Keratinocyte (primary cell): Measurements from ENCODE around the gene CD59.
"Not testable (repeated sequence)": the region's sequence is repeated elsewhere in the genome, so short reads cannot be mapped to it uniquely, and the experiment has no call there.

Experiments
- CTCF ChIP-seq, 3 experiments: IDR thresholded peaks in 1 of 3; conservative IDR thresholded peaks in 1 of 3; optimal IDR thresholded peaks in 1 of 3; 2 replicates in 2 of 3; 3 replicates in 1 of 3; pipeline versions ENCODE3 to v1.5.1; 2011; ENCODE audit warnings: low read length in 3 of 3, mild to moderate bottlenecking in 3 of 3, moderate library complexity in 2 of 3, control low read depth in 1 of 3, inconsistent platforms in 1 of 3; ENCODE audit not compliant: insufficient read depth in 2 of 3; ENCODE audit errors: extremely low read depth in 1 of 3
- EZH2 ChIP-seq: IDR thresholded peaks from one replicate; pipeline ENCODE4 v1.6.1; 2012; ENCODE audit warnings: inconsistent platforms, mild to moderate bottlenecking, low read length, moderate library complexity

GRCh38 chr11:33678616-33679015 is 57.6 kb downstream of the CD59 start:
- TF ChIP-seq CTCF (optimal IDR thresholded peaks at IDR 0.05 in 1 of 3, IDR thresholded peaks at IDR 0.05 in 1 of 3, conservative IDR thresholded peaks at IDR 0.05 in 1 of 3; ENCODE audit: extremely low read depth in 1 of 3, insufficient read depth in 2 of 3, low read length in 3 of 3); EZH2: not testable (repeated sequence)
